Measurements from ENCODE around the gene RNF151.

RNF151 gene

GRCh38 chr16:1981398-1981836 is 14.8 kb downstream of the RNF151 start, which contains the start of gene NOXO1:
Gene NOXO1 (minus strand): TSS chr16:1981469. CDS start chr16:1981179, 290 bp downstream.
- H3K4me1 ChIP-seq (ENCODE audit: control insufficient read depth in 1 of 2, insufficient read depth in 1 of 2, low read depth in 1 of 2, low read length in 1 of 2): peaks cover 20% of the 10 kb centered on the region in 2 experiments

GRCh38 chr16:1982013-1982433 is 15.4 kb downstream of the RNF151 start:
- Histone ChIP-seq H3K4me1 (ENCODE audit: control insufficient read depth in 1 of 2, insufficient read depth in 1 of 2, low read depth in 1 of 2, low read length in 1 of 2) (peaks cover 20% of the 10 kb centered on the region in 2 experiments), H3K4me3 (ENCODE audit: low read depth in 1 of 2, low read length in 1 of 2) (no peak overlapping the region)
- TF ChIP-seq CTCF (IDR thresholded peaks at IDR 0.05): no peak

More at GRCh38 chr16:1981398-1981836, 14.8 kb downstream of the RNF151 start, which contains the start of gene NOXO1:
- no peak for TF ChIP-seq CTCF (IDR thresholded peaks at IDR 0.05)
- H3K36me3 ChIP-seq: peaks cover 20% of the 10 kb centered on the region
- no peak within 1 kb of the TSS for H3K4me3 ChIP-seq (ENCODE audit: low read depth in 1 of 2, low read length in 1 of 2)
- no peak within 1 kb of the TSS for H3K27ac ChIP-seq
- peaks cover 61% of the 10 kb centered on the region for H3K27me3 ChIP-seq
- no peaks in the 10 kb centered on the region for H3K9me3 ChIP-seq

GRCh38 chr16:1982991-1983543 is 16.4 kb downstream of the RNF151 start:
- no peaks in the 10 kb centered on the region for H3K9me3 ChIP-seq
- H3K27me3 ChIP-seq: peaks cover 62% of the 10 kb centered on the region
- no peak for TF ChIP-seq CTCF (IDR thresholded peaks at IDR 0.05)
- peak overlapping the region; percentile 69 for H3K27ac ChIP-seq
- H3K4me1 ChIP-seq (ENCODE audit: control insufficient read depth in 1 of 2, insufficient read depth in 1 of 2, low read depth in 1 of 2, low read length in 1 of 2): peaks cover 20% of the 10 kb centered on the region in 2 experiments
- peaks cover 3% of the 10 kb centered on the region for H3K36me3 ChIP-seq
- peak overlapping the region; percentile 69 to 78 for H3K4me3 ChIP-seq (ENCODE audit: low read depth in 1 of 2, low read length in 1 of 2)

More at GRCh38 chr16:1982013-1982433, 15.4 kb downstream of the RNF151 start:
- no peak overlapping the region for H3K27ac ChIP-seq
- peaks cover 61% of the 10 kb centered on the region for H3K27me3 ChIP-seq
- no peaks in the 10 kb centered on the region for H3K9me3 ChIP-seq
- peaks cover 14% of the 10 kb centered on the region for H3K36me3 ChIP-seq

GRCh38 chr16:1983544-1984346 is 17.1 kb downstream of the RNF151 start, which contains the start of gene GFER:
Gene GFER (plus strand): TSS chr16:1984193. CDS start chr16:1984219, 26 bp downstream.
- peak within 1 kb of the TSS; percentile 69 for H3K27ac ChIP-seq
- H3K9me3 ChIP-seq: no peaks in the 10 kb centered on the region
- H3K4me1 ChIP-seq (ENCODE audit: control insufficient read depth in 1 of 2, insufficient read depth in 1 of 2, low read depth in 1 of 2, low read length in 1 of 2): peaks cover 20% of the 10 kb centered on the region in 2 experiments
- peak within 1 kb of the TSS; percentile 69 to 78 for H3K4me3 ChIP-seq (ENCODE audit: low read depth in 1 of 2, low read length in 1 of 2)
- no peaks in the 10 kb centered on the region for H3K36me3 ChIP-seq
- peaks cover 63% of the 10 kb centered on the region for H3K27me3 ChIP-seq
- TF ChIP-seq CTCF (IDR thresholded peaks at IDR 0.05): peak; percentile 64

GRCh38 chr16:1984347-1985225 is 17.9 kb downstream of the RNF151 start:
- no peak for TF ChIP-seq CTCF (IDR thresholded peaks at IDR 0.05)
- Histone ChIP-seq H3K4me1 (ENCODE audit: control insufficient read depth in 1 of 2, insufficient read depth in 1 of 2, low read depth in 1 of 2, low read length in 1 of 2) (peaks cover 20% of the 10 kb centered on the region in 2 experiments), H3K36me3 (no peaks in the 10 kb centered on the region), H3K4me3 (ENCODE audit: low read depth in 1 of 2, low read length in 1 of 2) (peak overlapping the region; percentile 69 to 78), H3K9me3 (no peaks in the 10 kb centered on the region), H3K27ac (peak overlapping the region; percentile 69), H3K27me3 (peaks cover 63% of the 10 kb centered on the region)

Data from neutrophil (primary cell).